ENCODE results near the gene TSPAN5.

TSPAN5 gene

GRCh38 chr4:98653890-98654867 lies 4.2 kb downstream of the TSPAN5 start:
- DNase-seq (ENCODE audit: extremely low spot score, insufficient read length, low read depth) (no peak), FAIRE-seq (no peak)

GRCh38 chr4:98652996-98653395 lies 5.4 kb downstream of the TSPAN5 start:
- FAIRE-seq = no peak
- no peak for DNase-seq (ENCODE audit: extremely low spot score, insufficient read length, low read depth)

- DNase-seq (ENCODE audit: extremely low spot score, insufficient read length, low read depth) = no peak
- FAIRE-seq = no peak
Measured at GRCh38 chr4:98648602-98649001, 9.8 kb downstream of the TSPAN5 start.

GRCh38 chr4:98646422-98646821 lies 12.0 kb downstream of the TSPAN5 start:
- DNase-seq (ENCODE audit: extremely low spot score, insufficient read length, low read depth) (no peak), FAIRE-seq (no peak)

GRCh38 chr4:98645527-98645926 lies 12.9 kb downstream of the TSPAN5 start:
- FAIRE-seq = no peak
- no peak for DNase-seq (ENCODE audit: extremely low spot score, insufficient read length, low read depth)

- no peak for FAIRE-seq
- no peak for DNase-seq (ENCODE audit: extremely low spot score, insufficient read length, low read depth)
Measured at GRCh38 chr4:98643755-98644154, 14.7 kb downstream of the TSPAN5 start.

GRCh38 chr4:98642991-98643426 lies 15.4 kb downstream of the TSPAN5 start:
- no peak for DNase-seq (ENCODE audit: extremely low spot score, insufficient read length, low read depth)
- FAIRE-seq = no peak

- DNase-seq (ENCODE audit: extremely low spot score, insufficient read length, low read depth) (no peak), FAIRE-seq (peak; percentile 59)
Measured at GRCh38 chr4:98641906-98642668, 16.3 kb downstream of the TSPAN5 start.

GRCh38 chr4:98641376-98641775 lies 17.0 kb downstream of the TSPAN5 start:
- DNase-seq (ENCODE audit: extremely low spot score, insufficient read length, low read depth) = no peak
- no peak for FAIRE-seq

- FAIRE-seq (peak; percentile 74), DNase-seq (ENCODE audit: extremely low spot score, insufficient read length, low read depth) (no peak)
Measured at GRCh38 chr4:98639523-98639922, 18.9 kb downstream of the TSPAN5 start.

- FAIRE-seq (no peak), DNase-seq (ENCODE audit: extremely low spot score, insufficient read length, low read depth) (no peak)
Measured at GRCh38 chr4:98639108-98639507, 19.3 kb downstream of the TSPAN5 start.

GRCh38 chr4:98638661-98639060 lies 19.8 kb downstream of the TSPAN5 start:
- no peak for DNase-seq (ENCODE audit: extremely low spot score, insufficient read length, low read depth)
- no peak for FAIRE-seq

GRCh38 chr4:98634061-98634460 lies 24.4 kb downstream of the TSPAN5 start:
- no peak for DNase-seq (ENCODE audit: extremely low spot score, insufficient read length, low read depth)
- FAIRE-seq = no peak

- DNase-seq (ENCODE audit: extremely low spot score, insufficient read length, low read depth) (no peak), FAIRE-seq (no peak)
Measured at GRCh38 chr4:98633159-98633558, 25.3 kb downstream of the TSPAN5 start.

GRCh38 chr4:98632258-98632657 lies 26.2 kb downstream of the TSPAN5 start:
- DNase-seq (ENCODE audit: extremely low spot score, insufficient read length, low read depth) (no peak), FAIRE-seq (no peak)

GRCh38 chr4:98631506-98631905 lies 26.9 kb downstream of the TSPAN5 start:
- DNase-seq (ENCODE audit: extremely low spot score, insufficient read length, low read depth) (no peak), FAIRE-seq (no peak)

- no peak for FAIRE-seq
- DNase-seq (ENCODE audit: extremely low spot score, insufficient read length, low read depth) = no peak
Measured at GRCh38 chr4:98630737-98631454, 27.5 kb downstream of the TSPAN5 start.

- FAIRE-seq (no peak), DNase-seq (ENCODE audit: extremely low spot score, insufficient read length, low read depth) (no peak)
Measured at GRCh38 chr4:98627531-98628257, 30.7 kb downstream of the TSPAN5 start.

- FAIRE-seq = no peak
- DNase-seq (ENCODE audit: extremely low spot score, insufficient read length, low read depth) = no peak
Measured at GRCh38 chr4:98626350-98626749, 32.1 kb downstream of the TSPAN5 start.

- no peak for FAIRE-seq
- DNase-seq (ENCODE audit: extremely low spot score, insufficient read length, low read depth) = no peak
Measured at GRCh38 chr4:98625920-98626319, 32.5 kb downstream of the TSPAN5 start.
